Measurements from ENCODE around the gene TPBGL.

DNA sequence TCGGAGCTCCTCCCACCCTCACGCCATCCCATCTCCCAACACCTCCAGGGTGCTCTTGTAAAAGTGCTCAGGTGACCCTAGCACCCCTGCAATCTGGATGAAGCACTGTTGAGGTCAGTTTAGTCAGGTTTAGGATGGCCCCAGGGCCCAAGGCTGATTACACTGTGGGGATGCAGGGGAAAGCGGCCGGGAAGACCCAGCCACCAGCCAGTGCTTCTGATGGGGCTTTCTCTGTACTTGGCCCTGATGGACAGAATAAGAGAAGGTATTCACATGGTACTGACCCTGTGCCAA is 28.7 kb downstream of the TPBGL start:
- TF ChIP-seq ZBTB33 (IDR thresholded peaks at IDR 0.05; ENCODE audit: borderline replicate concordance, low read depth) (no peak), RAD21 (IDR thresholded peaks at IDR 0.05; ENCODE audit: low read length) (no peak), POLR2AphosphoS5 (IDR thresholded peaks at IDR 0.05; ENCODE audit: low read depth, low read length) (no peak), GABPA (IDR thresholded peaks at IDR 0.05; ENCODE audit: low read depth) (no peak), FOXM1 (IDR thresholded peaks at IDR 0.05; ENCODE audit: low read depth) (no peak), NRF1 (IDR thresholded peaks at IDR 0.05; ENCODE audit: low read depth, low read length) (no peak), EP300 (IDR thresholded peaks at IDR 0.05; ENCODE audit: borderline replicate concordance in 1 of 2, low read depth in 1 of 2, low read length in 1 of 2) (no peak), NFIC (IDR thresholded peaks at IDR 0.05; ENCODE audit: borderline replicate concordance) (no peak)
- TF ChIP-seq, protein P1, sequence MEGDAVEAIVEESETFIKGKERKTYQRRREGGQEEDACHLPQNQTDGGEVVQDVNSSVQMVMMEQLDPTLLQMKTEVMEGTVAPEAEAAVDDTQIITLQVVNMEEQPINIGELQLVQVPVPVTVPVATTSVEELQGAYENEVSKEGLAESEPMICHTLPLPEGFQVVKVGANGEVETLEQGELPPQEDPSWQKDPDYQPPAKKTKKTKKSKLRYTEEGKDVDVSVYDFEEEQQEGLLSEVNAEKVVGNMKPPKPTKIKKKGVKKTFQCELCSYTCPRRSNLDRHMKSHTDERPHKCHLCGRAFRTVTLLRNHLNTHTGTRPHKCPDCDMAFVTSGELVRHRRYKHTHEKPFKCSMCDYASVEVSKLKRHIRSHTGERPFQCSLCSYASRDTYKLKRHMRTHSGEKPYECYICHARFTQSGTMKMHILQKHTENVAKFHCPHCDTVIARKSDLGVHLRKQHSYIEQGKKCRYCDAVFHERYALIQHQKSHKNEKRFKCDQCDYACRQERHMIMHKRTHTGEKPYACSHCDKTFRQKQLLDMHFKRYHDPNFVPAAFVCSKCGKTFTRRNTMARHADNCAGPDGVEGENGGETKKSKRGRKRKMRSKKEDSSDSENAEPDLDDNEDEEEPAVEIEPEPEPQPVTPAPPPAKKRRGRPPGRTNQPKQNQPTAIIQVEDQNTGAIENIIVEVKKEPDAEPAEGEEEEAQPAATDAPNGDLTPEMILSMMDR (IDR thresholded peaks at IDR 0.05), result no peak
- TF ChIP-seq, protein P2, sequence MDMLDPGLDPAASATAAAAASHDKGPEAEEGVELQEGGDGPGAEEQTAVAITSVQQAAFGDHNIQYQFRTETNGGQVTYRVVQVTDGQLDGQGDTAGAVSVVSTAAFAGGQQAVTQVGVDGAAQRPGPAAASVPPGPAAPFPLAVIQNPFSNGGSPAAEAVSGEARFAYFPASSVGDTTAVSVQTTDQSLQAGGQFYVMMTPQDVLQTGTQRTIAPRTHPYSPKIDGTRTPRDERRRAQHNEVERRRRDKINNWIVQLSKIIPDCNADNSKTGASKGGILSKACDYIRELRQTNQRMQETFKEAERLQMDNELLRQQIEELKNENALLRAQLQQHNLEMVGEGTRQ (IDR thresholded peaks at IDR 0.05; ENCODE audit: borderline replicate concordance, low read depth, low read length), result no peak
